Neural cell (in vitro differentiated cells): ENCODE data around the gene SLC25A45. TPM values are rescaled to one million over a fixed set of nuclear protein-coding genes. Genes with fewer than 3 reads are reported as not detected.

Source experiments
- H2AFZ ChIP-seq: fragments of 200-600, 300-800 bp; sonication (generic), shearing (Covaris generic); 2 replicates; pipeline ENCODE4 v1.6.0; 2014; ENCODE audit warnings: low read depth, mild to moderate bottlenecking, antibody characterized with exemption, low read length, moderate library complexity
- H3F3A ChIP-seq: fragments of 200-600 bp; shearing (Covaris generic); 2 replicates; pipeline ENCODE4 v1.6.1; 2016; ENCODE audit warnings: mild to moderate bottlenecking, moderate library complexity, mixed read lengths, antibody characterized with exemption, low read length; ENCODE audit not compliant: insufficient read depth, poor library complexity, severe bottlenecking
- H3K27ac ChIP-seq: fragments of 200-600, 300-800 bp; sonication (generic), shearing (Covaris generic); 2 replicates; pipeline ENCODE4 v1.5.1; 2014; ENCODE audit warnings: mild to moderate bottlenecking, low read length, moderate library complexity
- H3K27me3 ChIP-seq: fragments of 300-800, 200-600 bp; sonication (generic), shearing (Covaris generic); 2 replicates; pipeline ENCODE4 v1.6.0; 2014; ENCODE audit warnings: mild to moderate bottlenecking, low read depth, low read length, moderate library complexity; ENCODE audit not compliant: insufficient read depth
- H3K36me3 ChIP-seq: fragments of 300-800, 200-600 bp; sonication (generic), shearing (Covaris generic); 2 replicates; pipeline ENCODE4 v1.5.1; 2014; ENCODE audit warnings: mild to moderate bottlenecking, antibody characterized with exemption, low read length, moderate library complexity; ENCODE audit not compliant: insufficient read depth
- H3K4me2 ChIP-seq: fragments of 300-800, 200-600 bp; sonication (generic), shearing (Covaris generic); 2 replicates; pipeline ENCODE4 v1.6.0; 2014; ENCODE audit warnings: mild to moderate bottlenecking, low read length
- H3K4me3 ChIP-seq: fragments of 300-800, 200-600 bp; sonication (generic), shearing (Covaris generic); 2 replicates; pipeline ENCODE4 v1.5.1; 2014; ENCODE audit warnings: mild to moderate bottlenecking, low read length, moderate library complexity
- H3K79me2 ChIP-seq: fragments of 200-600 bp; shearing (Covaris generic); replicated peaks from 2 replicates; pipeline ENCODE4 v1.6.0; 2014; ENCODE audit warnings: mild to moderate bottlenecking, low read length, moderate library complexity; ENCODE audit not compliant: insufficient read depth
- H3K9ac ChIP-seq: fragments of 300-800, 200-600 bp; sonication (generic), shearing (Covaris generic); 2 replicates; pipeline ENCODE4 v1.6.1; 2016; ENCODE audit warnings: mild to moderate bottlenecking, low read length, mixed read lengths
- H3K9me2 ChIP-seq: fragments of 200-600 bp; shearing (Covaris generic); 2 replicates; pipeline ENCODE4 v1.6.1; 2016; ENCODE audit warnings: mild to moderate bottlenecking, low read length, mixed read lengths; ENCODE audit not compliant: insufficient read depth
- H3K9me3 ChIP-seq: fragments of 200-600, 300-800 bp; sonication (generic), shearing (Covaris generic); 2 replicates; pipeline ENCODE4 v1.6.1; 2016; ENCODE audit warnings: mild to moderate bottlenecking, mixed run types, low read length, moderate library complexity, mixed read lengths
- H4K20me1 ChIP-seq: fragments of 200-600 bp; shearing (Covaris generic); 2 replicates; pipeline ENCODE4 v1.6.1; 2016; ENCODE audit warnings: mild to moderate bottlenecking, mixed run types; ENCODE audit not compliant: insufficient read depth
- EP300 ChIP-seq: fragments of 450-650 bp; conservative IDR thresholded peaks from 2 replicates; pipeline ENCODE4 v1.6.1; 2014; ENCODE audit warnings: antibody characterized with exemption, mild to moderate bottlenecking, moderate library complexity; ENCODE audit not compliant: poor library complexity, severe bottlenecking
- EZH2 ChIP-seq: fragments of 200-600, 300-800 bp; shearing (Covaris generic), sonication (generic); IDR thresholded peaks from 2 replicates; pipeline ENCODE4 v1.6.1; 2014; ENCODE audit warnings: antibody characterized with exemption, low read length, borderline replicate concordance, mild to moderate bottlenecking; ENCODE audit not compliant: insufficient read depth, poor library complexity, severe bottlenecking
- MXI1 ChIP-seq: fragments of 450-650 bp; conservative IDR thresholded peaks from 2 replicates; pipeline ENCODE4 v1.6.1; 2014; ENCODE audit warnings: antibody characterized with exemption, mild to moderate bottlenecking; ENCODE audit not compliant: poor library complexity, severe bottlenecking
- POLR2AphosphoS5 ChIP-seq: IDR thresholded peaks from 2 replicates; pipeline ENCODE4 v1.6.1; 2012
- RAD21 ChIP-seq: fragments of 450-650 bp; conservative IDR thresholded peaks from 2 replicates; pipeline ENCODE4 v1.6.1; 2014; ENCODE audit warnings: antibody characterized with exemption, mild to moderate bottlenecking, moderate library complexity
- REST ChIP-seq: IDR thresholded peaks from 2 replicates; pipeline ENCODE4 v1.6.1; 2012; ENCODE audit warnings: borderline replicate concordance
- SMC3 ChIP-seq: fragments of 450-650 bp; conservative IDR thresholded peaks from 2 replicates; pipeline ENCODE4 v1.6.1; 2014; ENCODE audit warnings: antibody characterized with exemption, mild to moderate bottlenecking, moderate library complexity; ENCODE audit not compliant: poor library complexity
- TAF1 ChIP-seq: IDR thresholded peaks from 2 replicates; pipeline ENCODE4 v1.6.1; 2012; ENCODE audit warnings: low read depth
- polyA plus RNA-seq: library from polyadenylated mRNA; depleted of rRNA; stranded (reverse); fragments of >200 nt; gene quantifications from 2 replicates; pipeline ENCODE4 v1.2.3, GENCODE V29; 2014
- TF ChIP-seq, protein P1 (sequence below): fragments of 450-650 bp; IDR thresholded peaks from 2 replicates; pipeline ENCODE4 v1.5.1; 2014; ENCODE audit warnings: antibody characterized with exemption, mild to moderate bottlenecking, moderate library complexity; ENCODE audit not compliant: poor library complexity, severe bottlenecking

Gene SLC25A45
- polyA plus RNA-seq, 1 donor from 2014 or later, result not detected

DNA sequence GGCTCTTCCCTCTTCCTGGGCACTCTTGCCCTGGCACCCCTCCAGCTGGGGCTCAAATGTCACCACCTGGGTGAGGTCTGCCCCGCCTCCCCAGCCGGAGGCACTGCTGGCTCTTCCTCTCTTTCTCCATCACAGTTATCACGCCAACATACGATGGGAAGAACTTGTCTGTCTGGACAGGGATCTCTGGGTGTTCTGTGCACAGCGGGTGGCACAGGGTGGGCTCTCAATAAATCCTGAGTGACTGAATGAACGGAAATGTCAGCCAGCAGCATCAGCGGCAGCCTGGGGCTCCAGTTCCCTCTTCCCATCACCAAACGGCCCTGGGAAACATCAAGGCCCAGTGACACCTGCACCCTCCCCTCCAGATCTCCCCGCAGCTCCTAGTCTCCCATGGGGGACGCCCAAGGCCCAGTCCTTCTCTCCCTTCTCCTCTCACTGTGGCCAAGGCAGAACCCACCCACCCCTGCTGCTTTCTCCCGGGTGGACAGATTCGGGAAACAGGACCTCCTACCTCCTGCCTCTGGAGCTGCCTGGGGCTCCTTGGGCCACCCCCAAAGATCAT, 440 bp upstream of the SLC25A45 start:
- Histone ChIP-seq H3K27ac (no peak overlapping the region), H3K27me3 (no peaks in the 10 kb centered on the region), H3K4me2 (no peak overlapping the region), H3K4me3 (no peak overlapping the region), H3K36me3 (no peaks in the 10 kb centered on the region), H3K9me3 (no peaks in the 10 kb centered on the region), H2AFZ (no peak overlapping the region), H3K79me2 (peaks cover 8% of the 10 kb centered on the region), H3K9me2 (no peaks in the 10 kb centered on the region), H3F3A (no peaks in the 10 kb centered on the region), H4K20me1 (no peaks in the 10 kb centered on the region), H3K9ac (no peak overlapping the region)
- TF ChIP-seq MXI1, result no peak
- no peak for TF ChIP-seq TAF1
- no peak for TF ChIP-seq RAD21
- no peak for TF ChIP-seq EZH2
- TF ChIP-seq REST, result no peak
- TF ChIP-seq, protein P1, sequence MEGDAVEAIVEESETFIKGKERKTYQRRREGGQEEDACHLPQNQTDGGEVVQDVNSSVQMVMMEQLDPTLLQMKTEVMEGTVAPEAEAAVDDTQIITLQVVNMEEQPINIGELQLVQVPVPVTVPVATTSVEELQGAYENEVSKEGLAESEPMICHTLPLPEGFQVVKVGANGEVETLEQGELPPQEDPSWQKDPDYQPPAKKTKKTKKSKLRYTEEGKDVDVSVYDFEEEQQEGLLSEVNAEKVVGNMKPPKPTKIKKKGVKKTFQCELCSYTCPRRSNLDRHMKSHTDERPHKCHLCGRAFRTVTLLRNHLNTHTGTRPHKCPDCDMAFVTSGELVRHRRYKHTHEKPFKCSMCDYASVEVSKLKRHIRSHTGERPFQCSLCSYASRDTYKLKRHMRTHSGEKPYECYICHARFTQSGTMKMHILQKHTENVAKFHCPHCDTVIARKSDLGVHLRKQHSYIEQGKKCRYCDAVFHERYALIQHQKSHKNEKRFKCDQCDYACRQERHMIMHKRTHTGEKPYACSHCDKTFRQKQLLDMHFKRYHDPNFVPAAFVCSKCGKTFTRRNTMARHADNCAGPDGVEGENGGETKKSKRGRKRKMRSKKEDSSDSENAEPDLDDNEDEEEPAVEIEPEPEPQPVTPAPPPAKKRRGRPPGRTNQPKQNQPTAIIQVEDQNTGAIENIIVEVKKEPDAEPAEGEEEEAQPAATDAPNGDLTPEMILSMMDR, result no peak
- no peak for TF ChIP-seq EP300
- no peak for TF ChIP-seq POLR2AphosphoS5
- no peak for TF ChIP-seq SMC3

DNA sequence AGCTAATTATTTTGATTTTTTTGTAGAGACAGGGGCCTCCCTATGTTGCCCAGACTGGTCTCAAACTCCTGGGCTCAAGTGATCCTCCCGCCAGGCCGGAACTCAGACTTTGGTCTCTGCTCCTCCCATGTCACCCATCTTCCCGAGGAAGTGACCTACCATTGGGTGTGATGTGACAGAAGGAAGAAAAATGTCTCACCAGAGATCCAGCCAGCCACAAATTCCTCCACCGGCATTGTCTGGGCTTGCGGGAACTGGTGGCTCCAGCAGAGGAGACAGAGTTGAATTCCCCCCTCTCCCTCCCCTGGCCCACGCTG, 772 bp downstream of the SLC25A45 start:
- H3K27me3 ChIP-seq, result no peaks in the 10 kb centered on the region
- H4K20me1 ChIP-seq, result no peaks in the 10 kb centered on the region
- H3K9me3 ChIP-seq, result no peaks in the 10 kb centered on the region
- no peak overlapping the region for H3K4me2 ChIP-seq
- no peaks in the 10 kb centered on the region for H3K36me3 ChIP-seq
- H2AFZ ChIP-seq, result no peak overlapping the region
- H3K9me2 ChIP-seq, result no peaks in the 10 kb centered on the region
- TF ChIP-seq REST, result no peak
- TF ChIP-seq EP300, result no peak
- TF ChIP-seq POLR2AphosphoS5, result no peak
- no peak overlapping the region for H3K9ac ChIP-seq
- no peaks in the 10 kb centered on the region for H3F3A ChIP-seq
- H3K79me2 ChIP-seq, result peaks cover 1% of the 10 kb centered on the region
- H3K27ac ChIP-seq, result no peak overlapping the region
- no peak overlapping the region for H3K4me3 ChIP-seq
